Mammary epithelial cell (primary cell): Measurements from ENCODE around the gene TMEM63A.

Experiments
- EZH2 ChIP-seq: IDR thresholded peaks from 2 replicates; pipeline ENCODE4 v1.6.1; 2012; ENCODE audit warnings: low read length, inconsistent platforms, borderline replicate concordance
- TF ChIP-seq, protein P1 (sequence below), 2 donors: IDR thresholded peaks in 1 of 2; conservative IDR thresholded peaks in 1 of 2; 2 replicates each; pipeline ENCODE4 v1.5.1; 2011 to 2012; ENCODE audit warnings: inconsistent platforms in 2 of 2, low read length in 2 of 2, mild to moderate bottlenecking in 2 of 2, control low read depth in 1 of 2, low read depth in 1 of 2; ENCODE audit not compliant: insufficient read depth in 1 of 2; ENCODE audit errors: extremely low read depth in 1 of 2

DNA sequence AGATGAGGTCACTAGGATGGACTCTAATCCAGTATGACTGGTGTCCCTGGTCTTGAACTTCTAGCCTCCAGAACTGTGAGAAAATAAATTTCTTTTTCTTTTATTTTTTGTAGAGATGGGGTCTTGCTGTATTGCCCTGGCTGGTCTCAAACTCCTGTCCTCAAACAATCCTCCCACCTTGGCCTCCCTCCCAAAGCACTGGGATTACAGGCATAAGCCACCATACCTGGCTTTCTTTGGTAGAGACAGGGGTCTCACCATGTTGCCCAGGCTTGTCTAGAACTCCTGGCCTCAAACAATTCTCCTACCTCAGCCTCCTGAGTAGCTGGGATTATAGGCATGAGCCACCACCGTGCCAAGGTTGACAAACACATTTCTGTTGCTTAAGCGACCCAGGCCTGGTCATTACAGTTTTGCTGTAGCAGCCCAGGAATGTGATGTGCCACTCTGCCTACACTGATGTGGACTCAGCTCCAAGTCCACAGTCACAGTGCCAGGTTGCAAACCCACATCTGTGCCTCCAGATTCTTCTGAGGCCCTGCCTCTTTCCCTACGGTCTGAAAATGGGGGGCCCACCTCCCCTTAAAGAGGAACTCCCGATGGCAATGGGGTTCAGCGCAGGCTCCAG is 25.9 kb upstream of the TMEM63A start:
- TF ChIP-seq, protein P1, sequence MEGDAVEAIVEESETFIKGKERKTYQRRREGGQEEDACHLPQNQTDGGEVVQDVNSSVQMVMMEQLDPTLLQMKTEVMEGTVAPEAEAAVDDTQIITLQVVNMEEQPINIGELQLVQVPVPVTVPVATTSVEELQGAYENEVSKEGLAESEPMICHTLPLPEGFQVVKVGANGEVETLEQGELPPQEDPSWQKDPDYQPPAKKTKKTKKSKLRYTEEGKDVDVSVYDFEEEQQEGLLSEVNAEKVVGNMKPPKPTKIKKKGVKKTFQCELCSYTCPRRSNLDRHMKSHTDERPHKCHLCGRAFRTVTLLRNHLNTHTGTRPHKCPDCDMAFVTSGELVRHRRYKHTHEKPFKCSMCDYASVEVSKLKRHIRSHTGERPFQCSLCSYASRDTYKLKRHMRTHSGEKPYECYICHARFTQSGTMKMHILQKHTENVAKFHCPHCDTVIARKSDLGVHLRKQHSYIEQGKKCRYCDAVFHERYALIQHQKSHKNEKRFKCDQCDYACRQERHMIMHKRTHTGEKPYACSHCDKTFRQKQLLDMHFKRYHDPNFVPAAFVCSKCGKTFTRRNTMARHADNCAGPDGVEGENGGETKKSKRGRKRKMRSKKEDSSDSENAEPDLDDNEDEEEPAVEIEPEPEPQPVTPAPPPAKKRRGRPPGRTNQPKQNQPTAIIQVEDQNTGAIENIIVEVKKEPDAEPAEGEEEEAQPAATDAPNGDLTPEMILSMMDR (conservative IDR thresholded peaks at IDR 0.05 in 1 of 2, IDR thresholded peaks at IDR 0.05 in 1 of 2; ENCODE audit: extremely low read depth in 1 of 2, insufficient read depth in 1 of 2, low read depth in 1 of 2, low read length in 2 of 2), result no peak
- no peak for TF ChIP-seq EZH2
